ENCODE data around the gene CHCHD6.

DNA sequence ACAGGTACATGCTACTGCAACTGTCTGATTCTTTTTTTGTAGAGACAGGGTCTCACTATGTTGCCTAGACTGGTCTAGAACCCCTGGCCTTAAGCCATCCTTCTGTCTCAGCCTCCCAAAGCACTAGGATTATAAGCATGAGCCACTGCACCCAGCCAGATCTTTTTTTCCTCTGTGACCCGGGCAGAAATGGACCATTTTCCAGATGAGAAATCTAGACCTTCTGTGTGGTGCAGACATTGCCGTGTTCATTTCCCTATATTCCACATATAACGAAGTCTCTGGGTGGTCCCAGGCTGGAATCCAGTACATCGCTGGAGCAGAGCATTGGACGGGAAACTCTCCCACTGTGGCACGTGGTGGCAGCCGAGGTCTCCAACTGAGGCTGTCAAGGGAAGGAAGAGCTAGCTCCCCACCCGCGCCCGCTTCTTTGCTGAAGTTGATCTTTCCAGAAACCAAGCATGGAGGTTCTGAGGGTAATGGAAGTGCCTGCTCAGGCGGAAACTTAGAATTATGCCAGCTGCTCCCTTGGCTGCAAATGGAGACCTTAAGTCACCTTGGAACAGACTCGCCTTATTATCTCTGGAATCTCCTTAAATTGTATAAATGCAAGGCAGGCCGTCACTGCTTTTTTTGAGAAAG, 26.1 kb upstream of the CHCHD6 start:
- TF ChIP-seq, protein P1, sequence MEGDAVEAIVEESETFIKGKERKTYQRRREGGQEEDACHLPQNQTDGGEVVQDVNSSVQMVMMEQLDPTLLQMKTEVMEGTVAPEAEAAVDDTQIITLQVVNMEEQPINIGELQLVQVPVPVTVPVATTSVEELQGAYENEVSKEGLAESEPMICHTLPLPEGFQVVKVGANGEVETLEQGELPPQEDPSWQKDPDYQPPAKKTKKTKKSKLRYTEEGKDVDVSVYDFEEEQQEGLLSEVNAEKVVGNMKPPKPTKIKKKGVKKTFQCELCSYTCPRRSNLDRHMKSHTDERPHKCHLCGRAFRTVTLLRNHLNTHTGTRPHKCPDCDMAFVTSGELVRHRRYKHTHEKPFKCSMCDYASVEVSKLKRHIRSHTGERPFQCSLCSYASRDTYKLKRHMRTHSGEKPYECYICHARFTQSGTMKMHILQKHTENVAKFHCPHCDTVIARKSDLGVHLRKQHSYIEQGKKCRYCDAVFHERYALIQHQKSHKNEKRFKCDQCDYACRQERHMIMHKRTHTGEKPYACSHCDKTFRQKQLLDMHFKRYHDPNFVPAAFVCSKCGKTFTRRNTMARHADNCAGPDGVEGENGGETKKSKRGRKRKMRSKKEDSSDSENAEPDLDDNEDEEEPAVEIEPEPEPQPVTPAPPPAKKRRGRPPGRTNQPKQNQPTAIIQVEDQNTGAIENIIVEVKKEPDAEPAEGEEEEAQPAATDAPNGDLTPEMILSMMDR (conservative IDR thresholded peaks at IDR 0.05 in 1 of 2, IDR thresholded peaks at IDR 0.05 in 1 of 2; ENCODE audit: extremely low read depth in 1 of 2, insufficient read depth in 1 of 2, low read depth in 1 of 2, low read length in 2 of 2), result no peak
- no peak for TF ChIP-seq EZH2 (IDR thresholded peaks at IDR 0.05; ENCODE audit: borderline replicate concordance, low read length)

All from mammary epithelial cell (primary cell).